ENCODE data around the gene GAS6.
"Not testable (repeated sequence)": the region's sequence is repeated elsewhere in the genome, so short reads cannot be mapped to it uniquely, and the experiment has no call there.

Gene GAS6

DNA sequence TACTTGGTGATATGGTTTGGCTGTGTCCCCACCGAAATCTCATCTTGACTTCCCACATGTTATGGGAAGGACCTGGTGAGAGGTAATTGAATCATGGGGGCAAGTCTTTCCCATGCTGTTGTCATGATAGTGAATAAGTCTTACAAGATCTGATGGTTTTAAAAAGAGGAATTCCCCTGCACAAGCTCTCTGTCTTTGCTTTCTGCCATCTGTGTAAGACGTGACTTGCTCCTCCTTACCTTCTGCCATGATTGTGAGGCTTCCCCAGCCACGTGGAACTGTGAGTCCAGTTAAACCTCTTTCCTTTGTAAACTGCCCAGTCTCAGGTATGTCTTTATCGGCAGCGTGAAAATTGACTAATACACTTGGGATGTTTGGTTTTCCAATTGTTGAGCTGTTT, 4.0 kb upstream of the GAS6 start:
- not testable (repeated sequence) for DNase-seq (ENCODE audit: low spot score)

DNA sequence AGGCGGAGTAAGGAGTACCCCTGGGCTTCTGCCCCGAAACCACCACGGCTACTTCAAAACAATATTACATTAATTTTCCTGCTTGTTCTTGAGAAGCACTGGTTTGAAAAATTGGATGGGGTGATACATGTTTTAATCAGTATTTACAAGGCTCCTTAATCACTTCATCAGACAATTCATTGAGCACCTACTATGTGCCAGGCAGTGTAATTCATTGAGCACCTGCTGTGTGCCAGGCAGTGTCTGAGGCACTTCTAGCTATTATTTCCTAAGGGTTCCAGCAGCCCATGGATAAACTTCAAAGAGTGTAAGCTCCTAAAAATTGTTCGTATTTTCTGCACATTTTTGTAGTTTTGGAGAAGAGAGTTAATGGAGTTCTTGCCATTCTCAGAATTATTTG, 1.6 kb upstream of the GAS6 start:
- no peak for DNase-seq (ENCODE audit: low spot score)

DNA sequence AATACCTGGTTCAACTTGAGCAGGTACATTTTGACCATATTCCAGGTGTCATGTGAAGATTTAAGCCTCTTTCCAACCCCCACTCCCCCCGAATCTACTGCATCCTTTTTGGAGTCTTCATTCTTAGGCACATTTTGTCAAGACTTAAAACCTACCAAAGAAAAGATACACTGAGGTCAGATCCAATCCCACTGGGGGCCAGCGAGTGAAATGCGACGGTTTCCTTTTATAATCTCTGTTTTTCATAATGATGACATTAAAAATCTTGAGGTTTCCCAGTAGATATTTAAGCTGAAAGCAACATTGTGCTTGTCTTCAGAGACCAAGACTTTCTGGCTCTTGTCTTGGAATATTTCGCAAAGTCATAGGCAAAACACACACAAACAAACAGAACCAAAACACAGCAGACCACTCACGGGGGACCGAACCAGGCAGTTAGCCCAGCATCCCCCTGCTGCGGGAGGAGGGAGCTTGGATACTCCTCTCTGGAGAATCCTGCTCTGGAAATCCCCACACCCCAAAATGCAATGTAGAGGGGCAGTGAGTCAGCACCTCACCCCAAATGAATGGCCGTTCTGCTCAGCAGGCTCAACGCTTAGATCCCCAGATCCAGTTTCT, 506 bp upstream of the GAS6 start:
- DNase-seq (ENCODE audit: low spot score) = peak; percentile 52

DNA sequence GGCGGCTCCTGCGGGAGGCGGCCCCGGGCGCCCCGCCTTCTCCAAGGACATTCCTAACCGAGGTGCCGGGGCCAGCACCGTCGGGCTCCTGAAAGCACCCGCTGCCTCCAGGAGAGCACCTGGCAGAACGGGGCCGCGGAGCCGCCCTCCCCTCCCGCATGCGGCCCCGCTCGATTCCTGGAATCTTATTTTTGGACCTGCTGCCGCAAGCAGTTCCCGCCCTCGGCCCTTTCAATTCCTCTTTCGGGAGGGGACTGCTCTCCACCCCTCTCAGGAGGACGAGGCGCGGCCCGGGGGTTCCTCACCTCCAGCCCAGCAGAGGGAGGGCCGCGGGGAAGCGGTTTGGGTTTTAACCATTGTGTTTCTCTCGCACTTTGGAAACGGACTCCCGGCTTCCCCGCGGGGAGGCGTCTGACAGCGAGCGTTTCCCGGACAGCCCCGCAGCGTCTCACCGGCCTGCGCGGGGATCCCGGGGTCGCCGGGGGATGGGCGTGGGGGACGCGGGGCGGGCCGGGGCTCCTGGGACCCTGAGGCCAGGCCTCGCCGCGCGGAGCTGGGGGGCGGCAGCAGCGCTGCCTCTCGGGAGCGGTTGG, 849 bp downstream of the GAS6 start:
- peak; percentile 61 for DNase-seq (ENCODE audit: low spot score)

DNA sequence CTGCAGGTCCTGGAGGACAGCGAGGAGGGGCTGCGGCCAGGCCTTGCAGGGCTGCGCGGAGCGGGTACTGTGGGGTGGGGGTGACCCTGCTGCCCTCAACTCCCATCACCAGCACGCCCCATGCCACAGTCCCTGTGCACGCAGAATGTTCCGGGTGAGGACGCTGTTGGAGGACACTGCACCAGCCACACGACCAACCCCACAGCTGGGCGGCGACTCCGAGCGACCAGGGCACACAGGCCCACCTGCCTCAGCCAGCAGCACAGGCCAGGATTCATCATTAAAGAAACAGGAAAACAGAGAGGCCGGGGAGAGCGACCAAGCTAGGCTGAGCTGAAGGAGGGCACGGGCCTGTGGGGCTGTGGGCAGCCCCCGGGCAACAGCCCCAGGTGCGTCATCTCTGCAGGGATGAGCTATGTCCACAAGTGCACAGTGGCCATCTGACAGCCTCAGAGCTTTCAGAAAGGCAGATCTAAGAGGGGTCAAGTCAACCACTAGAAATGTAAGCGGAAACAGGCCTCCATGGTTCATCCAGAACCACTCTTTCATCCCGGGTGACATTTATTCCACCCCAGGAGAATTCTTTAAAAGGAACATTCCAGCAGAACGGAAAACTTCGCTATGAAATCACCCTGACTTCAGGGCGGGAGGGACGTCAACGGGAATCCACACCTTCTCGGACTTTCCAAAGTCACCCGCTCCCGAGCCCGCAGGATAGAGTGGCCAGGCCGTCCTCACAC, 1.5 kb downstream of the GAS6 start:
- peak; percentile 75 for DNase-seq (ENCODE audit: low spot score)

DNA sequence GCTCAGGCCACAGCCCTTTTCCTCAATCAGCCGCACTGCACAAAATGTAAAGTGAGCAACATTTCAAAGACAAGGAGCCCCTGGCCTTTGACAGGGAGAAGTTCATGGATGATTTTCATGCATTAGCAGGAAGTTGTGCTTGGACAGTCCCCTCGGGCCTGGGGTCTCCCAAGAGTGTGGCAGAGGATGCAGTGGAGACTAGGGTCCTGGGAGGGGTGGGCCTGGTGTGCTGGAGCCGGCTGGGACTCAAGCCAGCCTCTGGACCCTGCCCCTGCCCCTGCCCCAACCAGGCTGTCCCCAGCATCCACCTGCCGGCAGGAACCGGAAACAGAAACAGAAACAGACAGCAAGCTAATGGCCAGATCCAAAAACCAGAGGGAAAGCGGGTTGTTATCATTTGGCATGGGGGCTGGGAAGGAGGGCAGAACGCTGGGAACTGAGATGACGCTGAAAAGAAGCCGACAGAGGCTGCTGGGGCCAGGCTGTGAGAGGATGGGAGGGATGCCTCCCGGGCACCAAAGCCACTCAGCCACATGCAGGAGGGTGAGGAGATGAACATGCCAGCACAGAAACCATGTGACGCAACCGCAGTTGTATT, 2.3 kb downstream of the GAS6 start:
- DNase-seq (ENCODE audit: low spot score) = peak; percentile 47

DNA sequence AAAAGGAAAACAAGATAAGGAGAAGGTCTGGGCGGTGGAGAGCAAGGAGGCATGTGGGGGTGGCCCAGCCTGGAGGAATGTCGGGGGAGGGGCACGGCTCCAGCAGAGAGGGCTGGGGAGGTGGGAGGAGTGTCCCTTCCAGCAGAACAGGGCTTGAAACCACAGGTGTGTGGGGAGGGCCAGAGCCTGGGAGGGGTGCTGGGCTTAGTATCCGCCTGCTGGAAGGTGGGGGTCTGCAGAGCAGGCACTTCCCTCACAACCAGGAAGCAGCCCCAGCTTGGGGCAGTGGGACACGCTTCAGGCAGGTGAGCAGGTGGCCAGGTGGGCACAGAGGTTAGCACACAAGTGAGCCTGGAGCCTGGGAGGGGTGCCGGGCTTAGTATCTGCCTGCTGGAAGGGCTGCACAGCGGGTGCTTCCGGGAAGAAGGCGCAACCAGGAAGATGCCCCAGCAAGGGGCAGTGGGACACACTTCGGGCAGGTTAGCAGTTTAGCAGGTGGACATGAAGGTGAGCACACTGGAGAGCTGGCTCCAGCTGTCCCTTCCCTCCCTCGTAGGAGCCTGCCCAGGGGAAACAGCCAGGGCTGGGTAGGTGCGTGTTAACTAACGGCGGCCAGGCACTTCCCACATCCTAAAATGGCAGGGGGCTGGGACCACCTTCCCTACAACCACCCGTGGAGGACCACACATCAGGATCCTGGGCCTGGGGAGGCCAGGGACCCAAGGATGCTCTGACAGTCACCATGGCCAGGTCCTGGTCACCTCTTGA, 3.0 kb downstream of the GAS6 start:
- DNase-seq (ENCODE audit: low spot score) = no peak

DNA sequence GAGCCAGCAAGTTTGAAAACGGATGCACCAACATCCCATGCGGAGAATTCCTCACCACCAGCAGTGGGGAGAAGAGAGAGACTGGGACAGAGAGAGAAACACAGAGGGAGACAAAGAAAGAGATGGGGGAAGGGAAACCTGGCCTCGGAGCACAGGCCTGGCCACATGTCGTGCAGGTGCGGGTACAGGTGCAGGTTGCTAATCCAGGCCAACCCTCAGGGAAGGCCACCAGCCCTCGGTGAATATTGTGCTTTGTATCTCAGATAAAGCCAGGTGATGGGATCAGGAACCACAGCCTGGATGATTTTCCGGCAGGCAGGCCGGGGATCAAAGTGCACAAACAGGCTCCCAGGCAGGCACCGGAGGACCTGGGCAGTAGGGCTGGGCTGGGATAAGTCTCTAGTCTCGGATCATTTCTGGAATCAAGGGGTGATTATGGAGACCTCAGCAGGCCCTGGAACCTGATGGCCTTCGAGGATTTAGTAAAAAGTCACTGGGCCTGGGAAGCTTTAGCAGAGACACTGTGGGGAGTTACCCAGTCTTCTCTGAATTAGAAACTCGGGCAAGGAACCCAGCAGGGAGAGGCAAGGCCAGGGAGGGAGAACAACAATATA, 3.7 kb downstream of the GAS6 start:
- DNase-seq (ENCODE audit: low spot score) = no peak

DNA sequence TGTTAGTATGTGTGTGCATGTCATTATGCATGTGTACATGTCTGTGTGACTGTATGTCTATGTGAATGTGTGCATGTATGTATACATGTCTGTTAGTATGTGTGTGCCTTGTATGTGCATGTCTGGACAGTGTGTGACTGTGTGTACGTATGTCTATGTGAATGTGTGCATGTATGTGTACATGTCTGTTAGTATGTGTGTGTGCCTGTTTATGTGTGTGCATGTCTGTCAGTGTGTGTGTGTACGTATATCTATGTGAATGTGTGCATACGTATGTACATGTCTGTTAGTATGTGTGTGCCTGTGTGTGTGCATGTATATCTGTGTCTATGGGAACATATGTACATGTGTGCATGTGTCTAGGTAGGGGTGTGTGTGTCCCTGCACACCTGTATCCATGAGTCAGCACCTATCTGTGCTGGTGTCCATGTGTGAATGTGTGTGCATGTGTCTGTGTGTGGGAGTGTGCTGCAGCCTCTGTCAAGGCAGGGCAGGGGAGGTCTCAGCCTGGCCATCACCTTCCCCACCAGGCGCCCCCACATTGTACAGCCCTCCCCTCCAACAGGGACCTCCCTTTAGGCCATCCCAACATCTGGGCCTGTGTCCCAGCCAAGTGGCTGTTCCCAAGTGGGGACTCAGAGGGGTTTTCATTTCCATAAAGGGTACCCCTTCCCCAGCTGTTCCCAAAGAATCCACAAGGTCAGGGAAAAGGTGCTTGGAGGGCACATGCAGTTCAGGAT, 4.4 kb downstream of the GAS6 start:
- DNase-seq (ENCODE audit: low spot score) = no peak

DNA sequence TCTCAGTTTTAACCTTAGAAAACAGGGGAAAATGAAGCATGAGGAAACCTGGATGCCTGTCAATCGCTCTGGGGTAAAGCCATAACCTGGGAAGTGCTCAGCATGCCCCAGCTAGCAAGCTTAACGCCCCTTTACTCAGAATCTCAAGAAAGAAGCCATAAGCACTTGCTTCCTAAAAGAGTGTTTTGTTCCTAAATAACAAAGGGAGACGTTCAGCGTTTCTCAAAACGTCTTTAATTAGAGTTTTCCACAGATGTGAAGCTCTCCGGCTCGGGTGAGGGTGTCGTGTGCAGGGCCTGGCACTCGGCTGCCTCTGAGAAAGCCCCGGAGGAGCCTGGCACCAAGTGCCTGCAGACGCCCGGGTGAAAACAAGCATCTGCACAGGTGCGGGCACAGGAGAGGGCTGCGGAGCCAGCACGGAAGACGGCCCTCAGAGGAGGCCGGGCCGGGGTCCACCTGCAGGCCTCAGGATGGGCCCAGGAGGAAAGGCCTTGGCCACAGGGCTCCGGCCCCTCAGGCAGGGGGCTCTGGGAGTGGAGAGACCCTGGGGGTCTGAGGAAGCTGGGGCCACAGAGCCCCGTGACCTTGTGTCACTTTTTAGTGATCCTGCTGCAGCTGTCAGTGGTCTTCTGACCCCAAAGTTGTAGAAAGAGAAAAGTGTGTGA, 6.2 kb downstream of the GAS6 start:
- DNase-seq (ENCODE audit: low spot score) = no peak

DNA sequence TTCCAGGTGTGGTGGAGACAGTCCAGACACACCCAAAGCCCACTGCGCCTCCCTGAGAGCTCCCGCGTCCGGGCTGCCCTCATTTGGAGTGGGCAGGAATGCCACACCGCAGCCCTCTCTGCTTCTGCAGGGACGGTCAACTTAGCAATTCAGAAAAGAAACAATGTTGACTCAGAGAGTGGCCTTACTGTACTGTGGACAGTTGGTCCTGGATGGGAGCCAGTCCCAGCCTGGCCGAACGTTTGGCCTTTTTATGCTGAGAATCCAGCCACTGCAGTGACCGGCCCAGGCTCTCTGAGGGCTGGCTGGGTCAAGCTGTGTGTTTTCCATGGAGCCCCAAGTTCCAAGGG, 7.2 kb downstream of the GAS6 start:
- peak; percentile 90 for DNase-seq (ENCODE audit: low spot score)

DNA sequence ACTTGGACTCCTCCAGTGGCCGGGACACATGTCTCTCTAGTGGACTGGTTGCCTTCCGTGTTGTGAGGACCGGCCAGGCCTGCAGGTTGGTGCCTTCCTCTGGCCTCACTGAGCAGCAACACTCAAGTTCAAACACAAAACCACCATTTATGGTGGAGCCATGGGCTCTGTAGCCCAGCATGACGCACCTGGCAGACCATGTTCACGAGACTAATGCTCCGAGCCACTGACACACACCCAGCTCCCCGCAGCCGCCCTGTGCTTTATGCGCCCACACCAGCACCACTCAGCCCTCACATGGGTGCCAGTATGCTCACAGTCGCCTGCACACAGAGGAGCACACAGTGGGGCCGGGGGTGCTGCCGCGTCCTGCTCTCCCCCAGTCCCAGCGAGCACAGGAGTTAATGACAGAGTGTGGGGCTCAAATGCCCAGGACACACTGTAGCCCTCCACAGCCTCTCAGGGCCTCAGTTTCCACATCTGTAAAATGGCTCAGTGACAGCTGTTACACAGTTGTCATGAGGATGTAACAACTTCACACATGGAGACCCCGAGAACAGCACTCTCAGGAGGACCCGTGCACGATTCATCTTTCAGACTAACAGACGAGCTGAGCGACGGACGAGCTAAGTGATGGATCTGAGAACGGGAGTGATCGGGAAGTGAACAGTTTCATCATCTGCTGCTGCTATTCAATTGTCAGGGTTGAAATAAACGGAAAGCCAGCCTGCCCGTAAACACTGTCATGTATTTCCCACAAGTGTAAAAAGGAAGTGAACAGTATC, 7.8 kb downstream of the GAS6 start:
- DNase-seq (ENCODE audit: low spot score) = no peak

DNA sequence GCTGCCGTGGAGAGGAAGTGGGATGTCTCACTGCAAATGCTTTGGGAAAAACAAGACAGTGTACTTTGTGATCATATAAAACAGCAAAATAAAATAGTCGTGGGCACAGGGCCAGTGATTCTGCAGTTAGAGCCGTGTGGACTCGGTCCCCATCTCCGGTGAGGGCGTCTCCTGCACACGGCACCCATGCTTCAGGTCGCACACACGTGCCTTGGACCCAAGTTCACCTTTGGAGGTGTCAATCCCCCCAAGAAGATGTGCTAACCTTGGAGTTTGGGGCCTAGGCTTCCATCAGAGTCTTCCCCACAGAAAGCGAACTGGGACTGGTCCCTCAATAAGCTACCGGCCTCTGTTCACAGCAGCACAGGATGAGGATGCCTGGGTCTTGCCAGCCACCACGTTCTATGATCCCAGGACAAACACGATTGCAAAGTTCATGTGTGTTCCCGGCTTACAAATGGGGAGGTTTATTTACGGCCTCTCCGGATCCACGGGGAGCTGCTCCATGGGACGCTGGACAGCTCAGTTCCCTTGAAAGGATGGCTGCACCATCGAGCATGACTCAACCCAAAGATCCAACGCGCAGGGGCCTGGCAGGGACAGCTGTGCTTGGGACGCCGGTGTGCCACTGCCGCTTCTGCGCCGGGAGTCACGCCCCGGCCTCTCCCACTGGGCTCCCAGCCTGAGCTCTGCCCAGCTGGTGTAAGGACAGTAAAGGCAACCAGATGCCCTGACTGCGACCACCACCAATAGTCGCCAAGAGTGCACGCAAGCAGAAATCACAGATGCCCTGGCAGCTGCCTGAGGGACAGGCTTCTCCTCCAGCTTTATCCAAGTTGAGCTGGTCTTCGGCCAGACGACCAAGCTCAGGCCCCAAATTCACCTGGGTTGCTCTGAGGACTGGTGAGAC, 8.6 kb downstream of the GAS6 start:
- peak; percentile 80 for DNase-seq (ENCODE audit: low spot score)

DNA sequence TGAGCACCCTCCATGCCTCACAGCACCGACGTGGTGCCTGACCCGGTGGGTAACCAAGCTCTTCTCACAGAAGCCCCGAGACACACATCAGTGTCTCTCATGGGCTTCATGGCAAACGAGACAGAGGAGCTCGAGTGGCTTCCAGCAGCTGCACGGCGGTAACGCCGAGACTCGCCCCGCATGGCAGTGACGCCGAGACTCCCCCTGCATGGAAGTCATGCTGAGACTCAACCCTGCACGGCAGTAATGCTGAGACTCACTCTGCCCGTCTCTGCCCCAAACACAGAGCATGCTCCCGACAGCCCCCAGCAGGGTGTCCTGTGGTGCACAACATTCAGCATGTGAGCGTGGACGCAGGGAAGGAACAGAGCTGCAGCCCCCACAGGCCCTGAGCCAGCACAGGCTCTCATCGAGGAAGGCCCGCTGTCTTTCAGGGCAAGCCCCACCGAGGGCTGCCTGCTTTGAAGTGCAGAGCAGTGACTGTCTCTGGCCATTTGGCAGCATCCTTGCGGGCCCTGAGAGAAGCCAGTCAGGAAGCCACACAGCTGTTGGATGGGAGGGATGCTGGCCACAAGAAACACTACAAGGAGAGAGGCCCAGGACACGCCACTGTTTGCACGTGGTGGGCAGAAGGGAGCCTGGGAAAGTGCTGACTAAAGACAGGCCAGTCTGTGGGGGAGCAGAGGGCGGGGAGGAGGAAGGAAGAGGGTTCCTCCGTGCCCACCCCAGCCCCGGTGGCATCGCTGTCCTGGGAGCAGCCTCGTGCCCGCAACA, 9.5 kb downstream of the GAS6 start:
- DNase-seq (ENCODE audit: low spot score) = peak; percentile 77

DNA sequence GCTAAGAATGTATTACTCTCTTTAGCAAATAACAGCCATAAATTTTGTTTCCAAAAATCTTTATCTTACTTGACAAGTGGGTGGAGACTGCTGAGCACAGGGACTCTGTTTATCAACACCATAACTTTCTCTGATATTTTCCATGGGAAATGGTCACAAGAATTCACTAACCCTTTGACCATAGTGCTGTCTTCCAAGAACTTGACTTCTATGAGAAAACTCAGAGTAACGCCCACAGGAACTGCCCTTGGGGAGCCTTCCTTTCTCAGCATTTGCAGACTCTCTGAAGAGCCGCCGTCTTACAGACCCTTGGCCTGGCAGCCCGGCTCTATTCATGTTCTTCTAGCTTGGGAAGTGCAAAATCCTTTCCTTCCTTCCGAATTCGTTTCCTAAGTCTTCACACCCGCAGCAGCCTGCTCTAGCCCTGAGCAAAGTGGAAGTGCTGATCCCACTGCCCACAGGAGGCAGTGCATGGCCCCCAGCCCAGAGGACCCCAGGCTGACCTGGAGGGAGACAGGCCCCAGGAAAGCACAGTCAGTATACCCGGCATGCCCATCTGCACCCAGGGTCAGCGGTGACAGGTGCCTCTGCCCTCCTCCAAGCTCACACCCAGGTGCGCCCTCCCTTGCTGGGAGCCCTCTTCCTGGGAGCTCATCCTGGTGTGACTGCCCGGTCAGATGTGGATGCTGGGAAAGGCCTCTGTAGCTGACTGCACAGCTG, 10.2 kb downstream of the GAS6 start:
- DNase-seq (ENCODE audit: low spot score) = no peak

DNA sequence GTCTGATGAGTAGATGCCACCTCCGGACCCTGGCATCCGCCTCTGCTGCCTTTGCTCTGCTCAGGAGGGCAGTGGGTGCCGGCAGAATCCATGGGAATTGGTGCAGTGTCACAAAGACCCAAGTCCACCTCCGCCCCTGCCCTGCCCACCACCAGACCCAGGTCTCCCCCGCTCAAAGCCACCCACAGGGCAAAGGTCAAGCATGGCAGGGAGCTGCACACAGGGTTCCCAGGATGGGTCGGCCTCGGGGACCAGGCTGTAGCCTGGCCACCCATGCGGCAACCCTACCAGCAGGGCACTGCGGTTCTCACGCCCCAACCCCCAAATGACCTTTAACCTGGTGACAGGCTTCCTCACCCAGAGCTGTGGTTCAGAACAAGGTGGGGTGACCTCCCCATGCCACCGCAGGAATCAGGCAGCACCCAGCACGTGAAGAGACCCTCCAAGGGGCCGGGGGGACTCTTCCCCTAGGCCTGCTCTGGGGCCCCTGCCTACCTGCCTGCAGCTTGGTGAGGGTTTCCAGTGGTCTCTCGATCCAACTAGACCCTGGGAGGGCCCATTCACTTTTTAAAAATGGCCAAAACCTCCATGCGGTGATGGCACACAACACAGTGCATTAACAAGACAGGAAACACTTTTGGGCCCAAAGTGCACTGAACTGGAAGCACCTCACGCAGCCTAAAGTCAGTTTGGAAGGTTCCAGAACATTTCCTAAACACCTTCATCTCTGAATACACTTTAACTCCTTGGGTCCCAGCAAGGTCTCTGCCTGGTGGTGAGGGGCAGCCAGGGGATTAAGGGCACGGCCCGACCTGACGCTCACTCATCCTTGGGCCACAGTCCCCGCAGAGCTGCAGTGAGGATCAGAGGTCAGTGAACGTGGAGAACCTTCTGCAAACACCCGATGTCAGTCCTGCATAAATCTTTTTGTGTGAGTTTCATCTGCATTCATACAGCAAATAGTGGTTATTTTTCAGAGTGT, 11.0 kb downstream of the GAS6 start:
- no peak for DNase-seq (ENCODE audit: low spot score)
